GM21619 (cell line): ENCODE results near the gene EXOC3L1.

Experiments
- ATAC-seq: cut with Tn5 transposase; IDR thresholded peaks from one replicate; pipeline ENCODE4 v1.9.1; 2021; ENCODE audit not compliant: unreplicated experiment

Gene EXOC3L1

GRCh38 chr16:67199011-67199807, 9.3 kb upstream of the EXOC3L1 start, which contains the start of gene ELMO3:
Gene ELMO3 (plus strand): TSS chr16:67199131. CDS start chr16:67199327, 196 bp downstream.
- ATAC-seq, result no peak

DNA sequence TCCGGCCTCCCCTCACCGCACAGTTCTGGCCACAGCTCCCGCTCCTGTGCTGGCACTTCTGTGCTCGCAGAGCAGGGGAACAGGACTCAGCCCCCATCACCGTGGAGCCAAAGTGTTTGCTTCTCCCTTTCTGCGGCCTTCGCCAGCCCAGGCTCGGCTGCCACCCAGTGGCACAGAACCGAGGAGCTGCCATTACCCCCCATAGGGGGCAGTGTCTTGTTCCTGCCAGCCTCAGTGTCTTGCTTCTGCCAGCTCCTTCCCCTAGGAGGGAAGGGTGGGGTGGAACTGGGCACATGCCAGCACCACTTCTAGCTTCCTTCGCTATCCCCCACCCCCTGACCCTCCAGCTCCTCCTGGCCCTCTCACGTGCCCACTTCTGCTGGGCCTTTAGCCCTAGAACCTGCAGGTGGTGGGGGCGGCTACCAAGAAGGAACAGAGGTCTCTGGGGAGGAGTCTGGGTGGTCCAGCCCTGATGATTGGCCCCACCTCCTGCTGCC, 8.3 kb upstream of the EXOC3L1 start:
- no peak for ATAC-seq

DNA sequence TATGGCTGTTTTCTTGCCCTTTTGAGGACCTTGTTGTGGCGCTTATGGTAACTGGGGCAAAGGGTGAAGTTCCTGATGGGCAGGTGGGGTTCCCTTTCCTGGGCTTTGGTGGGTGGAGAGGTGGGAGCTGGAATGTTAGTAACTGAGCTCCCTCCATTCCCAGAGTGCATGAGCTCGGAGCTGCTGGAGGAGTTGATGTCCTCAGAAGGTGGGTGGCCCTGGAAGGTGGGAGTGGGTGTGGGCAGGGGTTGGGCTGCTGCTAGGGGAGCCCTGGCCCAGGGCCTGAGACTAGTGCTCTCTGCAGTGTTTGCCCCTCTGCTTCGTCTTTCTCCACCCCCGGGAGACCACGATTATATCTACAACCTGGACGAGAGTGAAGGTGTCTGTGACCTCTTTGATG, 7.8 kb upstream of the EXOC3L1 start:
- no peak for ATAC-seq

GRCh38 chr16:67196881-67197280, 6.9 kb upstream of the EXOC3L1 start:
- no peak for ATAC-seq

DNA sequence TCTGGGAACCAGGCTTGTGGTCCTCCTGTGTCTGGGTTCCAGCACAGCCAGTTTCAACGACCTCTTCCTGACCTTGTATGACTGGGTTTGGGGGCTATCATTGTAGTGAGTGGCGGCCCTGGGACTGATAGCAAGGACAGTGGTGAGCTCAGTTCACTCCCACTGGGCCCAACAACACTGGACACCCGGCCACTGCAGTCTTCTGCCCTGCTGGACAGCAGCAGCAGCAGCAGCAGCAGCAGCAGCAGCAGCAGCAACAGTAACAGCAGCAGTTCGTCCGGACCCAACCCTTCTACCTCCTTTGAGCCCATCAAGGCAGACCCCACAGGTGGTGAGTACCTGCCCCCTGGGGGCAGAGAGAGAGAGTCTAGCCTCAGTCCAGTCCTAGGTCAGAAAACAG, 5.7 kb upstream of the EXOC3L1 start:
- no peak for ATAC-seq

DNA sequence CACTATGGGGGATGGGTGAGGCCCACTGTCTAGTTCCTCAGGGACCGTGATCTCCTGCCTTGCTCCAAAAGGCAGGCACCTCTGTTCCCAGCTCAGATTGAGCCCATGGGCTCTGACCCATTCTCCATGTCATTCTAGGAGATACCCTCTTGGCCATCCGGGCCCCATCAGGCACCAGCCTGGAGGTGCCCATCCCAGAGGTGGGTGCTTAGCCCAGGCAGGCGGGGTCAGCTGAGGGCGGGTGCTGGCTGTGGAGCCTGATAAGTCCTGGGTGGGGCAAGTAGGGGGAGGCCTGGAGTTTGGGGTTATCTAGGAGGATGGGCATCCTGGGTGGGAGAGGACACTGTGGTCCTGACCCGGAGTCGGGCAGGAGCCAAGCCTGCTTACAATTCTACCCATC, 4.3 kb upstream of the EXOC3L1 start:
- no peak for ATAC-seq

GRCh38 chr16:67193536-67193935, 3.6 kb upstream of the EXOC3L1 start:
- ATAC-seq, result no peak

- peak; percentile 4 for ATAC-seq
Measured at GRCh38 chr16:67192781-67193361, 2.9 kb upstream of the EXOC3L1 start.

- peak; percentile 87 for ATAC-seq
Measured at GRCh38 chr16:67191995-67192681, 2.2 kb upstream of the EXOC3L1 start, which contains the start of gene E2F4. Gene E2F4 (plus strand): TSS chr16:67192155. CDS start chr16:67192228, 73 bp downstream.

- ATAC-seq, result no peak
Measured at GRCh38 chr16:67191411-67191994, 1.6 kb upstream of the EXOC3L1 start.

- ATAC-seq, result no peak
Measured at GRCh38 chr16:67190448-67191399, 788 bp upstream of the EXOC3L1 start.

DNA sequence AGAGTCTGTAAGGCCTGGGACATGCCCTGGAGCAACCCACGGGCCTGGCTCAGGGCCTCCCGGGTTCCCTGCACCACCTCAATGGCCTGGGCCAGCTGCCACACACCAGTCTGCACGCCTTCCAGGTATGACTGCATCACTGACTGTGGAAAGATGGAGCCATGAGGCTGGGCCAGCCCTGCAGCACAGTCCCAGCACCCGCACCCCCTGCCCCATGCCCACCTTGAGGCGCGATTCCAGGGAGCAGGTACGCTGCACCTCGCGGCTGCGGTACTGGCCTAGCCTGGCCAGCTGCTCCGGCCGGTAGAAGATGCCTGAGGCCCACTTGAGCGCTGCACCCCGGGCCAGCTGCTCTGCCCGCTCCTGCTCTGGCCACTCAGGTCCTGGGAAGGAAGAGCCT, 1.1 kb downstream of the EXOC3L1 start:
- no peak for ATAC-seq

DNA sequence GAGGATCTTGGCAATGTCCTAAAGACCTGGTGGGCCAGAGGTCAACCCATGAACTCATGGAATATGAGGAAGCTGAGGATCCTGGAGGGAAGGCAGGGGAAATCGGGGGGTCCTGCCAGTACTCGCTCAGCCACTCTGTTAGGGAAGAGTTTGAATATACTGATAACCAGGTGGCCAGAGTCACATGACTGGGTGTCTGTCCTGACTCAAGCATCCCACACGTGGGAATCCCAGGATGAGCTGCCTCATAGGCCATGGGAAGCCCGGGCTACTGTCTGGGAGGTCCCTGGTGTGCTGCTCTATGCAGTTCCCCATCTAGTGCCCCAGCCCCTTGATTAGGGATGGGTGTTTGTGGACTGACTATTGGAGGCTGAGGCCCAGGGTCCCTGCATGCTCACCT, 1.6 kb downstream of the EXOC3L1 start:
- no peak for ATAC-seq

GRCh38 chr16:67187175-67187890, 2.6 kb downstream of the EXOC3L1 start:
- ATAC-seq, result no peak

DNA sequence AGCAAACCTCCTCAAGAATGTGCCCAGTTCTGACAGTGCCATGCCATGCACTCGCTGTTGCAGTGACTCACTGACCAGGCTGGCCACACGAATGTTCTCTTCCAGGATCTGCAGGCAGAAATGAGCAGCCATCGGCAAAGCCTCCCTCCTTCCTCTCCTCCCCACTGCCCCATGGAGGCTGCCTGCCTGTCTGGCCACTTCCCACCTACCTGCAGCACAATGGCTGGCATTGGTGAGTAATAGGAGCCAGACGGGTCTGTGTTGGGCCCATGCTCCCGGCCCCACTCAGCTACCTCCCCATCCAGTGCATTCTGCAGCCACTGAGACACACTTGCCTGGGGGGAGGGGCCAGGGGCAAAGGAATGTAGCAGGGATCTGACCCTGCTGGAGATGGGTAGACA, 3.4 kb downstream of the EXOC3L1 start:
- no peak for ATAC-seq

GRCh38 chr16:67185651-67186134, 4.2 kb downstream of the EXOC3L1 start:
- no peak for ATAC-seq

DNA sequence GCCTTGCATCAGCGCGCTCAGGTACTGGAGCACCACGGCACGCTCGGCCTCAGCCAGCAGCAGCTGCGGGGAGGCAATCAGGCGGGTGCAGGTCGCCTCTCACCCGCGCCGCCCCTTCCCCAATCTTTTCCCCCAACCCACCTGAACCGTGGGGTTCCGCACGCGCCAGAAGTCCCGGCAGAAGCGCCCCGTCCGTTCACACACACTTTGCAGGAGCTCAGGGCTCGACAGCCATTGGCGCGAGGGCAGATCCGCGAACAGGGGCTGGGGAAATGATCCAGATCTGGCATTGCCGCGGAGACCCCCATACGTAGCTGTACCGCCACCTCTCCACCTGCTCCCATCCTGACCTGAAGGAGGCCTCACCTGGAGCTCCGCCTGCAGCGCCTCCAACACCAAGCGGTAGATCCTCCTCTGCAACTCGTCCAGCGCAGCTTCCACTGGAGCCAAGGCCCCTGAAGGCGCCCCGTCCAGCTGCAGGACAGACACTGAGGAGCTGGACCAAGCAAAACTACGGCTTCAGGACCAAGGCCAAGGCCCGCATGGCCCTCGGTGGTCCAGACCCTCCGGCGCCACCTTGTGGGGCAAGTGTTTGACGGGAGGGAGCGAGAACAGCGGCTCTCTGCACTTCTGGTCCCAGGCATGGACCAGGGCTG, 4.8 kb downstream of the EXOC3L1 start:
- no peak for ATAC-seq

GRCh38 chr16:67184453-67184994, 5.4 kb downstream of the EXOC3L1 start:
- peak; percentile 1 for ATAC-seq
